Transverse colon (tissue), 3 donors: Measurements from ENCODE around the gene TMEM25.

Experiments
- EP300 ChIP-seq: sonication (generic); formaldehyde crosslinking; IDR thresholded peaks from one replicate; pipeline ENCODE4 v1.6.1; 2017; ENCODE audit warnings: antibody characterized with exemption, low read depth
- POLR2A ChIP-seq: fragments of 450-650 bp; IDR thresholded peaks from one replicate; pipeline ENCODE4 v1.6.1; 2016; ENCODE audit warnings: antibody characterized with exemption, mild to moderate bottlenecking, moderate library complexity
- POLR2AphosphoS5 ChIP-seq, 3 donors: sonication (generic); formaldehyde crosslinking; IDR thresholded peaks; one replicate each; pipeline ENCODE4 v1.6.1; 2016; ENCODE audit warnings: antibody characterized with exemption in 3 of 3

DNA sequence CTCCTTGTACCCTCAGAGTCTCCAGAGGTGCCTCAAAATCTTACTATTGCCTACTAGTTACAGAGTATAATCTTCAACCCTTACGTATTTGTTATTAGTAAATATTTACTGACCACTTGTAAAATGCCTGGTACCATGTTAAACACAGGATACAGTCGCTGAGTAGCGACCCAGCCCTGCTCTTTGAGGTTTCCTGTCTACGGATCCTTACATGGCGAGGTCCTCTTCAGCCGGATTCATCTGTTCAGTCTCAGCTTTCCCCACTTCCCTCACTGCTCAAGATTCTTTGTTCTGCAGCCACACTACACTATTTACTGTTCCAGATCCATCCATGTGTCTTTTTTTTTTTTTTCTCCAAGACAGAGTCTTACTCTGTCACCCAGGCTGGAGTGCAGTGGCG lies 16.9 kb upstream of the TMEM25 start:
- TF ChIP-seq POLR2AphosphoS5 (IDR thresholded peaks at IDR 0.05) (no peak), POLR2A (no peak), EP300 (no peak)
